HepG2 (cell line): ENCODE results near the gene CYP26A1. TPM values are rescaled to one million over a fixed set of nuclear protein-coding genes. Genes with fewer than 3 reads are reported as not detected.
A peak's percentile ranks its signal among the peaks of the same experiment; 100 is the strongest.

Experiments
- ATAC-seq: fragments of 200-7000 bp; cut with Tn5 transposase; 3 replicates; pipeline ENCODE4 v1.9.1; 2020; ENCODE audit warnings: mild to moderate bottlenecking, moderate library complexity
- BruUV-seq: library from RNA; stranded (reverse); fragments of 400-500 nt; replicated peaks from 2 replicates; lab custom pipeline; 2021; lab: Mats Ljungman, UMichigan
- CTCF ChIA-PET: fragments of 300-600 bp; formaldehyde crosslinking; extraction: SDS; loops from one replicate; lab custom pipeline; 2021; ENCODE audit warnings: low total read pairs, inconsistent platforms, low intra/inter-chr PET ratio; lab: Yijun Ruan, JAX
- POLR2A ChIA-PET: fragments of 350-600 bp; sonication (Branson Sonifier 250); formaldehyde crosslinking; loops from one replicate; lab custom pipeline; 2020; ENCODE audit warnings: antibody characterized with exemption, inconsistent platforms; lab: Yijun Ruan, JAX
- DNase-seq: peaks from one replicate; pipeline ENCODE4 v3.0.0-alpha.2; 2015; ENCODE audit warnings: low spot score
- FAIRE-seq: peaks from 3 replicates; lab custom pipeline; 2011; peaks lifted over from hg19 to GRCh38; lab: Jason Lieb, UNC
- H2AFZ ChIP-seq: one replicate; pipeline ENCODE4 v1.6.1; 2011; ENCODE audit warnings: low read length, inconsistent platforms
- H3K27ac ChIP-seq: fragments of 300-600 bp; 3 replicates; pipeline ENCODE4 v1.8.0; 2011; ENCODE audit warnings: mixed run types, mild to moderate bottlenecking, mixed read lengths, low read length, inconsistent platforms; ENCODE audit not compliant: insufficient read depth; ENCODE audit errors: extremely low read length
- H3K27me3 ChIP-seq, 2 experiments: fragments of 200-600 bp in 1 of 2; 2 replicates in 1 of 2; 3 replicates in 1 of 2; pipeline versions ENCODE4 v1.6.0 to v1.8.0; 2011; ENCODE audit warnings: low read length in 2 of 2, mild to moderate bottlenecking in 2 of 2, moderate library complexity in 2 of 2, inconsistent platforms in 1 of 2; ENCODE audit not compliant: insufficient read depth in 2 of 2, control insufficient read depth in 1 of 2
- H3K36me3 ChIP-seq, 2 experiments: fragments of 200-600 bp in 1 of 2; replicated peaks in 1 of 2; 2 replicates in 1 of 2; 3 replicates in 1 of 2; pipeline versions ENCODE4 v1.5.1 to v1.8.0; 2011; ENCODE audit warnings: low read length in 2 of 2, inconsistent platforms in 1 of 2; ENCODE audit not compliant: insufficient read depth in 2 of 2, control insufficient read depth in 1 of 2
- H3K4me1 ChIP-seq: 2 replicates; pipeline ENCODE4 v1.5.1; 2012; ENCODE audit warnings: low read length, inconsistent platforms; ENCODE audit not compliant: insufficient read depth
- H3K4me2 ChIP-seq: 2 replicates; pipeline ENCODE4 v1.6.0; 2011; ENCODE audit warnings: low read depth, low read length, inconsistent platforms
- H3K4me3 ChIP-seq, 3 experiments: fragments of 200-600 bp in 1 of 3; sonication (generic), shearing (Covaris generic) in 1 of 3; replicated peaks in 1 of 3; 2 replicates each; pipeline ENCODE4 v1.5.1; 2011 to 2016; ENCODE audit warnings: low read length in 3 of 3, inconsistent platforms in 2 of 3, low read depth in 2 of 3, mild to moderate bottlenecking in 2 of 3, control low read depth in 1 of 3, mixed read lengths in 1 of 3; ENCODE audit not compliant: insufficient read depth in 1 of 3
- H3K79me2 ChIP-seq: one replicate; pipeline ENCODE4 v1.6.1; 2011; ENCODE audit warnings: low read length, inconsistent platforms; ENCODE audit not compliant: insufficient read depth
- H3K9ac ChIP-seq: 2 replicates; pipeline ENCODE4 v1.6.0; 2011; ENCODE audit warnings: mild to moderate bottlenecking, low read depth, low read length, inconsistent platforms; ENCODE audit not compliant: insufficient read depth
- H3K9me3 ChIP-seq: 2 replicates; pipeline ENCODE4 v1.5.1; 2012; ENCODE audit warnings: mild to moderate bottlenecking, low read length
- H4K20me1 ChIP-seq: 2 replicates; pipeline ENCODE4 v1.6.0; 2011; ENCODE audit warnings: inconsistent platforms, mild to moderate bottlenecking, low read length, moderate library complexity; ENCODE audit not compliant: insufficient read depth
- CEBPB ChIP-seq: IDR thresholded peaks from 2 replicates; pipeline ENCODE4 v1.6.1; 2011; ENCODE audit warnings: low read depth, low read length, improper control_type of control experiment, borderline replicate concordance
- CEBPG ChIP-seq: IDR thresholded peaks from 2 replicates; pipeline ENCODE4 v1.6.1; 2016
- NR2C2 ChIP-seq: sonication (generic); formaldehyde crosslinking; IDR thresholded peaks from 2 replicates; pipeline ENCODE4 v1.4.0; 2020; ENCODE audit warnings: missing genetic modification reagents, mild to moderate bottlenecking, moderate library complexity, borderline replicate concordance
- ZFYVE20 ChIP-seq: sonication (generic); formaldehyde crosslinking; IDR thresholded peaks from 2 replicates; pipeline ENCODE4 v1.8.0; 2023; ENCODE audit warnings: low read depth, mild to moderate bottlenecking, moderate library complexity, missing genetic modification reagents, borderline replicate concordance
- WGBS: methylation state at CpG from one replicate; pipeline ENCODE4 v1.1.6; 2017; ENCODE audit warnings: low lambda C conversion rate; 5-methylcytosine and 5-hydroxymethylcytosine counted together
- in situ Hi-C: cut with HindIII; loops from 2 replicates; pipeline ENCODE4 v1.10.0; 2017; ENCODE audit warnings: low pct_unique_long_range_greater_than_20kb; ENCODE audit not compliant: extremely low pct_ligation_motif_present
- intact Hi-C: fragments of 100-400 bp; cut with micrococcal nuclease; formaldehyde crosslinking; loops from one replicate; pipeline ENCODE4 v1.10.0; 2022; ENCODE audit not compliant: unreplicated experiment
- polyA plus RNA-seq, 8 experiments: library from polyadenylated mRNA; depleted of rRNA in 3 of 8; stranded (reverse) in 7 of 8; unstranded in 1 of 8; fragments of >200 nt; fragmentation: Illumina TruSeq in 4 of 8; extraction: Trizol in 4 of 8; gene quantifications; 2 replicates each; pipeline versions ENCODE4 v1.2.1 to v1.2.3, GENCODE V29; 2011 to 2016; ENCODE audit warnings: low read depth in 4 of 8, missing spikeins in 1 of 8, mixed read lengths in 1 of 8; ENCODE audit not compliant: insufficient read depth in 1 of 8
- total RNA-seq, 5 experiments: library from RNA; depleted of rRNA; stranded (reverse); fragments of >200 nt; fragmentation: Illumina TruSeq; extraction: Trizol; gene quantifications; 2 replicates each; pipeline ENCODE4 v1.2.3, GENCODE V29; 2016; ENCODE audit warnings: low read depth in 1 of 5
- TF ChIP-seq, protein P1 (sequence below): sonication (generic); formaldehyde crosslinking; IDR thresholded peaks from 2 replicates; pipeline ENCODE4 v1.9.0; 2021; ENCODE audit warnings: missing genetic modification reagents, borderline replicate concordance

The CYP26A1 gene
- total and polyA plus RNA-seq, 2 of the 13 experiments (the other 11 are each of a cell fraction or from before 2014, with no cell fraction given): 0.15 TPM; not detected in 1

DNA sequence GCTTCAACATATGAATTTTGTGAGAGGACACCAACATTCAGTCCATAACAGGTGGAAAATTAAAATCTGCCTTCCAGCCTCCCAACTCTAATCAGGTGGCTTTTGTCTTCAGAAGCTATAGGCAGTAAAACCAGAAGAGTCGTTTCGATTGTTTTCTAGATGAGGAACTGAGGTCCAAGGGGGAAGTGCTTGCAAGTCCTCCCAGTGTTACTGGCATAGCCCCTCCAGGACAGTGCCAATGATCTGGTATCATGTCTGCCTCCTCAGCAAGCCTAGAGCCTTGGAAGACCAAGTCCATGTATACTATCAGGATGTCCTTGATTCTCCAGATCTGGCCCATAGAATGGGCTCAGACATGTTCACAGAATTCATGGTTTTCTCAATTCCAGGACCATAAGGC, 16.9 kb downstream of the CYP26A1 start (continued):
- TF ChIP-seq, protein P1, sequence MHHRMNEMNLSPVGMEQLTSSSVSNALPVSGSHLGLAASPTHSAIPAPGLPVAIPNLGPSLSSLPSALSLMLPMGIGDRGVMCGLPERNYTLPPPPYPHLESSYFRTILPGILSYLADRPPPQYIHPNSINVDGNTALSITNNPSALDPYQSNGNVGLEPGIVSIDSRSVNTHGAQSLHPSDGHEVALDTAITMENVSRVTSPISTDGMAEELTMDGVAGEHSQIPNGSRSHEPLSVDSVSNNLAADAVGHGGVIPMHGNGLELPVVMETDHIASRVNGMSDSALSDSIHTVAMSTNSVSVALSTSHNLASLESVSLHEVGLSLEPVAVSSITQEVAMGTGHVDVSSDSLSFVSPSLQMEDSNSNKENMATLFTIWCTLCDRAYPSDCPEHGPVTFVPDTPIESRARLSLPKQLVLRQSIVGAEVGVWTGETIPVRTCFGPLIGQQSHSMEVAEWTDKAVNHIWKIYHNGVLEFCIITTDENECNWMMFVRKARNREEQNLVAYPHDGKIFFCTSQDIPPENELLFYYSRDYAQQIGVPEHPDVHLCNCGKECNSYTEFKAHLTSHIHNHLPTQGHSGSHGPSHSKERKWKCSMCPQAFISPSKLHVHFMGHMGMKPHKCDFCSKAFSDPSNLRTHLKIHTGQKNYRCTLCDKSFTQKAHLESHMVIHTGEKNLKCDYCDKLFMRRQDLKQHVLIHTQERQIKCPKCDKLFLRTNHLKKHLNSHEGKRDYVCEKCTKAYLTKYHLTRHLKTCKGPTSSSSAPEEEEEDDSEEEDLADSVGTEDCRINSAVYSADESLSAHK (CRISPR knock-in tag): no peak

DNA sequence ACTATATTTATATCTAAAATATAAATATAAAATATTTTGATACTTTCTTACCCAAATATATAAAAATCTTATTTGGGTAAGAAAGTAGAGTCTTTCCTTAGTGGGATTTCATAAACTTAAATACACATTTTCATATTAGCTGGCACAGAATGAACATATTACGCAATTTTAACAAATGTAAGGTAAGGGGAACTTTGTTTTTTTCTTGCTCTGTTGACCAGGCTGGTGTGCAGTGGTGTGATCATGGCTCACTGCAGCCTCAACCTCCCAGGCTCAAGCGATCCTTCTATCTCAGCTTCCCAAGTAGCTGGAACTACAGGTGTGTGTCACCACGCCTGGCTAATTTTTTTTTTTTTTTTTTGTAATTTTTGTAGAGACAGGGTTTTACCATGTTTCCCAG, 18.3 kb downstream of the CYP26A1 start:
- no peak for ATAC-seq
- Histone ChIP-seq H3K79me2 (no peaks in the 10 kb centered on the region), H3K27ac (no peak overlapping the region), H2AFZ (no peak overlapping the region), H3K27me3 (no peaks in the 10 kb centered on the region), H3K36me3 (no peaks in the 10 kb centered on the region), H3K9me3 (no peaks in the 10 kb centered on the region), H3K4me2 (no peak overlapping the region), H4K20me1 (no peaks in the 10 kb centered on the region), H3K4me1 (no peaks in the 10 kb centered on the region), H3K9ac (no peak overlapping the region)
- no peak for DNase-seq
- in situ Hi-C loops: no loop called here
- no peak for FAIRE-seq
- POLR2A ChIA-PET: no interaction called here
- intact Hi-C loops: no loop called here
- WGBS: 58% methylated on average over 3 of the region's 3 CpGs
- no TSS peak for BruUV-seq
- CTCF ChIA-PET: no interaction called here
- TF ChIP-seq CEBPB: peak; percentile 86
- TF ChIP-seq NR2C2 (CRISPR knock-in tag): no peak
- peak; percentile 52; the same call in 1 of the 2 replicates for TF ChIP-seq CEBPG (CRISPR knock-in tag)
- TF ChIP-seq ZFYVE20 (CRISPR knock-in tag): no peak
- TF ChIP-seq, all 625 proteins: peak for 2
- H3K4me3 ChIP-seq: no peak overlapping the region
